ENCODE measurements around the gene IMPDH1. TPM values are rescaled to one million over a fixed set of nuclear protein-coding genes. Genes with fewer than 3 reads are reported as not detected.

Gene IMPDH1
- total RNA-seq, 1 experiment from 2014 or later, result 114 TPM

DNA sequence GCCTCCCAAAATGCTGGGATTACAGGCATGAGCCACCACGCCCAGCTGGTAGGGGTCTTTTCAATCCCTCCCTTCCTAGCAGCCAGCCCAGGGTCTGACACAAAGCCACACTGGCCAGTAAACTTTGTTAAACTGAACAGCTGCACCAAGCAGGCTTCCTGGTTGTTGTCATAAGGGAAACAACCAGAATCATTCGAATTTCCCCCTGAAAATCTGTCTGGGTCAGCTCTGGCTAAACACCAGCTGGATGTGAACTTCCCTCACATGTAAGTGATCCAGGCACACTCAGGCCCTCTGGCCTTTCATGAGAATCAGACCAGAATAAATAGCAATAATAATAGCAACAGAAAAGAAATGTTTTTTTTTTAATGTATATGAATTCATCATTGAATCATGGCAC, 7.4 kb downstream of the IMPDH1 start:
- Histone ChIP-seq H3K27ac (ENCODE audit: low read length) (no peak overlapping the region), H3K9me3 (ENCODE audit: control insufficient read depth, insufficient read depth, low read depth, low read length) (no peaks in the 10 kb centered on the region), H3K27me3 (ENCODE audit: control insufficient read depth, insufficient read depth, low read length) (no peaks in the 10 kb centered on the region), H3K4me1 (ENCODE audit: control insufficient read depth, insufficient read depth, low read length) (peaks cover 17% of the 10 kb centered on the region), H3K4me3 (ENCODE audit: low read depth in 2 of 2, low read length in 2 of 2) (no peak overlapping the region), H3K36me3 (ENCODE audit: control insufficient read depth, insufficient read depth, low read length) (peaks cover 9% of the 10 kb centered on the region; the same call in 1 of the 2 replicates)
- POLR2A ChIA-PET, result no interaction called here
- TF ChIP-seq, protein P1, sequence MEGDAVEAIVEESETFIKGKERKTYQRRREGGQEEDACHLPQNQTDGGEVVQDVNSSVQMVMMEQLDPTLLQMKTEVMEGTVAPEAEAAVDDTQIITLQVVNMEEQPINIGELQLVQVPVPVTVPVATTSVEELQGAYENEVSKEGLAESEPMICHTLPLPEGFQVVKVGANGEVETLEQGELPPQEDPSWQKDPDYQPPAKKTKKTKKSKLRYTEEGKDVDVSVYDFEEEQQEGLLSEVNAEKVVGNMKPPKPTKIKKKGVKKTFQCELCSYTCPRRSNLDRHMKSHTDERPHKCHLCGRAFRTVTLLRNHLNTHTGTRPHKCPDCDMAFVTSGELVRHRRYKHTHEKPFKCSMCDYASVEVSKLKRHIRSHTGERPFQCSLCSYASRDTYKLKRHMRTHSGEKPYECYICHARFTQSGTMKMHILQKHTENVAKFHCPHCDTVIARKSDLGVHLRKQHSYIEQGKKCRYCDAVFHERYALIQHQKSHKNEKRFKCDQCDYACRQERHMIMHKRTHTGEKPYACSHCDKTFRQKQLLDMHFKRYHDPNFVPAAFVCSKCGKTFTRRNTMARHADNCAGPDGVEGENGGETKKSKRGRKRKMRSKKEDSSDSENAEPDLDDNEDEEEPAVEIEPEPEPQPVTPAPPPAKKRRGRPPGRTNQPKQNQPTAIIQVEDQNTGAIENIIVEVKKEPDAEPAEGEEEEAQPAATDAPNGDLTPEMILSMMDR (IDR thresholded peaks at IDR 0.05), result no peak
- TF ChIP-seq SIN3A (IDR thresholded peaks at IDR 0.05; ENCODE audit: borderline replicate concordance, insufficient read depth, low read depth, low read length) (no peak), TCF7L2 (IDR thresholded peaks at IDR 0.05; ENCODE audit: low read depth, low read length) (no peak), POLR2AphosphoS5 (IDR thresholded peaks at IDR 0.05; ENCODE audit: low read depth, low read length) (no peak)
- TF ChIP-seq, protein P2, sequence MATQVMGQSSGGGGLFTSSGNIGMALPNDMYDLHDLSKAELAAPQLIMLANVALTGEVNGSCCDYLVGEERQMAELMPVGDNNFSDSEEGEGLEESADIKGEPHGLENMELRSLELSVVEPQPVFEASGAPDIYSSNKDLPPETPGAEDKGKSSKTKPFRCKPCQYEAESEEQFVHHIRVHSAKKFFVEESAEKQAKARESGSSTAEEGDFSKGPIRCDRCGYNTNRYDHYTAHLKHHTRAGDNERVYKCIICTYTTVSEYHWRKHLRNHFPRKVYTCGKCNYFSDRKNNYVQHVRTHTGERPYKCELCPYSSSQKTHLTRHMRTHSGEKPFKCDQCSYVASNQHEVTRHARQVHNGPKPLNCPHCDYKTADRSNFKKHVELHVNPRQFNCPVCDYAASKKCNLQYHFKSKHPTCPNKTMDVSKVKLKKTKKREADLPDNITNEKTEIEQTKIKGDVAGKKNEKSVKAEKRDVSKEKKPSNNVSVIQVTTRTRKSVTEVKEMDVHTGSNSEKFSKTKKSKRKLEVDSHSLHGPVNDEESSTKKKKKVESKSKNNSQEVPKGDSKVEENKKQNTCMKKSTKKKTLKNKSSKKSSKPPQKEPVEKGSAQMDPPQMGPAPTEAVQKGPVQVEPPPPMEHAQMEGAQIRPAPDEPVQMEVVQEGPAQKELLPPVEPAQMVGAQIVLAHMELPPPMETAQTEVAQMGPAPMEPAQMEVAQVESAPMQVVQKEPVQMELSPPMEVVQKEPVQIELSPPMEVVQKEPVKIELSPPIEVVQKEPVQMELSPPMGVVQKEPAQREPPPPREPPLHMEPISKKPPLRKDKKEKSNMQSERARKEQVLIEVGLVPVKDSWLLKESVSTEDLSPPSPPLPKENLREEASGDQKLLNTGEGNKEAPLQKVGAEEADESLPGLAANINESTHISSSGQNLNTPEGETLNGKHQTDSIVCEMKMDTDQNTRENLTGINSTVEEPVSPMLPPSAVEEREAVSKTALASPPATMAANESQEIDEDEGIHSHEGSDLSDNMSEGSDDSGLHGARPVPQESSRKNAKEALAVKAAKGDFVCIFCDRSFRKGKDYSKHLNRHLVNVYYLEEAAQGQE (IDR thresholded peaks at IDR 0.05; ENCODE audit: insufficient read depth in 1 of 2, low read depth in 2 of 2, low read length in 1 of 2), result no peak
- BruUV-seq (replicated peaks), result TSS peak; percentile 68
- CTCF ChIA-PET, result no interaction called here
- intact Hi-C loops (cut with micrococcal nuclease; ENCODE audit: unreplicated experiment) (no loop called here), in situ Hi-C loops (cut with HindIII; ENCODE audit: low pct_unique_long_range_greater_than_20kb, low sequenced_read_pairs) (no loop called here)
- no peak for DNase-seq (ENCODE audit: low read depth, low spot score)
- ATAC-seq, result no peak

DNA sequence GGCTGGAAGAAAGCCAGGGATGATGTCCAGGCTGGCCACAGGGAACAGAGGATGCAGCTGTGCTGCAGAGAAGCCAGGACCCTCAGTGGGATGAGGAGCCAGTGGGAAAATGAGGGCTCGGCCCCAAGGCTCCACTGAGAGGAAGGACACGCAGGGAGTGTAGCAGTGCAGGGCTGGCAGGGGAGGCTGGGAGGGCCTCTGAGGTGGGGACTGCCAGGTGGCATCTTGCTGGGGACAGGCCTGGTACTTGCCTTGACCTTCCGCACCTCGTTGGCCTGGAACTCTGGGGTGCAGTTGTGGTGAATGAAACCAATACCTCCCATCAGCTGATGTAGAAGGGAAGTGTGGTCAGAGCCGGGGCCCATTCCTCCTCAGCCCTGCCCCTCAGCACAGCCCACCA, 9.2 kb downstream of the IMPDH1 start:
- intact Hi-C loops (cut with micrococcal nuclease; ENCODE audit: unreplicated experiment), result no loop called here
- no TSS peak for BruUV-seq (replicated peaks)
- ChIA-PET CTCF (interaction anchor here (0.6 kb wide), 1 partner anchor 54 kb away, joined by 4 read pairs; no protein-coding TSS in a partner anchor), POLR2A (no interaction called here)
- Histone ChIP-seq H3K9me3 (ENCODE audit: control insufficient read depth, insufficient read depth, low read depth, low read length) (no peaks in the 10 kb centered on the region), H3K4me1 (ENCODE audit: control insufficient read depth, insufficient read depth, low read length) (peaks cover 8% of the 10 kb centered on the region), H3K4me3 (ENCODE audit: low read depth in 2 of 2, low read length in 2 of 2) (no peak overlapping the region), H3K27me3 (ENCODE audit: control insufficient read depth, insufficient read depth, low read length) (no peaks in the 10 kb centered on the region), H3K36me3 (ENCODE audit: control insufficient read depth, insufficient read depth, low read length) (peaks cover 12% of the 10 kb centered on the region; the same call in 1 of the 2 replicates), H3K27ac (ENCODE audit: low read length) (no peak overlapping the region)
- in situ Hi-C loops (cut with HindIII; ENCODE audit: low pct_unique_long_range_greater_than_20kb, low sequenced_read_pairs), result no loop called here
- TF ChIP-seq TCF7L2 (IDR thresholded peaks at IDR 0.05; ENCODE audit: low read depth, low read length) (no peak), POLR2AphosphoS5 (IDR thresholded peaks at IDR 0.05; ENCODE audit: low read depth, low read length) (no peak)
- TF ChIP-seq, protein P1 (IDR thresholded peaks at IDR 0.05), result no peak
- DNase-seq (ENCODE audit: low read depth, low spot score) (no peak), ATAC-seq (no peak)

All from Panc1 (cell line).